Nephron progenitor cell (in vitro differentiated cells): ENCODE measurements around the gene DUSP7.

Experiments used
- DNase-seq: peaks from one replicate; pipeline ENCODE4 v3.0.0; 2021
- H3K27ac Mint-ChIP-seq: 2 replicates; pipeline ENCODE4 v1.8.0; 2021; ENCODE audit warnings: mild to moderate bottlenecking, moderate library complexity, mixed read lengths
- H3K27me3 Mint-ChIP-seq: 2 replicates; pipeline ENCODE4 v1.8.0; 2021; ENCODE audit warnings: mild to moderate bottlenecking, low read depth, mixed read lengths; ENCODE audit not compliant: poor library complexity
- H3K36me3 Mint-ChIP-seq: 2 replicates; pipeline ENCODE4 v1.8.0; 2021; ENCODE audit warnings: low read depth, mixed read lengths
- H3K4me1 Mint-ChIP-seq: 2 replicates; pipeline ENCODE4 v1.8.0; 2021; ENCODE audit warnings: mixed read lengths
- H3K4me3 Mint-ChIP-seq: 2 replicates; pipeline ENCODE4 v1.8.0; 2021; ENCODE audit warnings: mild to moderate bottlenecking, moderate library complexity, mixed read lengths
- H3K9me3 Mint-ChIP-seq: 2 replicates; pipeline ENCODE4 v1.8.0; 2021; ENCODE audit warnings: mild to moderate bottlenecking, moderate library complexity, mixed read lengths
- TF ChIP-seq, protein P1 (sequence below): fragments of 200-600 bp; sonication (generic); IDR thresholded peaks from 2 replicates; pipeline ENCODE4 v1.5.0; 2021; ENCODE audit warnings: antibody characterized with exemption

The DUSP7 gene

DNA sequence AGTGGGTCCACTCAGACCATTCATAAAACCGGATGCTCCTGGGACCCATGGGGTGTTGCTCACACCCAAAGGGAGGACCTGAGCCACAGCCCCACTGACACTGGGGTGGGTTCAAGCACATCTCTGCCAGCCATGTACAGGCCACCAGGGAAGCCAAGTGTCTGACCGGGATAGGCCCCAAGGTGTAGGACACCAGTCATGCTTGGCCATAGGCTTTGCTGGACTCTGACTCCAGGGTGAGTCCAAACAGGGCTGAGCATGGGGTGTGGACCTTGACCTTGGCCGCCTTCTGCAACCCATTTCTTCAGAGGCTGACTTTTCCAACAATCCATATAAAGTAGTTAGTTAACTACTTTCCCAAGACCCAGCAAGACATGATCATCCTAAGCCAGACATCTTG is 31.4 kb upstream of the DUSP7 start:
- Mint-ChIP-seq H3K27ac (peak overlapping the region; percentile 95), H3K27me3 (peaks cover 3% of the 10 kb centered on the region), H3K9me3 (no peaks in the 10 kb centered on the region), H3K36me3 (peaks cover 3% of the 10 kb centered on the region), H3K4me1 (peaks cover 69% of the 10 kb centered on the region), H3K4me3 (no peak overlapping the region)
- TF ChIP-seq, protein P1, sequence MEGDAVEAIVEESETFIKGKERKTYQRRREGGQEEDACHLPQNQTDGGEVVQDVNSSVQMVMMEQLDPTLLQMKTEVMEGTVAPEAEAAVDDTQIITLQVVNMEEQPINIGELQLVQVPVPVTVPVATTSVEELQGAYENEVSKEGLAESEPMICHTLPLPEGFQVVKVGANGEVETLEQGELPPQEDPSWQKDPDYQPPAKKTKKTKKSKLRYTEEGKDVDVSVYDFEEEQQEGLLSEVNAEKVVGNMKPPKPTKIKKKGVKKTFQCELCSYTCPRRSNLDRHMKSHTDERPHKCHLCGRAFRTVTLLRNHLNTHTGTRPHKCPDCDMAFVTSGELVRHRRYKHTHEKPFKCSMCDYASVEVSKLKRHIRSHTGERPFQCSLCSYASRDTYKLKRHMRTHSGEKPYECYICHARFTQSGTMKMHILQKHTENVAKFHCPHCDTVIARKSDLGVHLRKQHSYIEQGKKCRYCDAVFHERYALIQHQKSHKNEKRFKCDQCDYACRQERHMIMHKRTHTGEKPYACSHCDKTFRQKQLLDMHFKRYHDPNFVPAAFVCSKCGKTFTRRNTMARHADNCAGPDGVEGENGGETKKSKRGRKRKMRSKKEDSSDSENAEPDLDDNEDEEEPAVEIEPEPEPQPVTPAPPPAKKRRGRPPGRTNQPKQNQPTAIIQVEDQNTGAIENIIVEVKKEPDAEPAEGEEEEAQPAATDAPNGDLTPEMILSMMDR = no peak
- no peak for DNase-seq

GRCh38 chr3:52086976-52087663 is 30.7 kb upstream of the DUSP7 start:
- no peaks in the 10 kb centered on the region for H3K9me3 Mint-ChIP-seq
- peaks cover 3% of the 10 kb centered on the region for H3K27me3 Mint-ChIP-seq
- TF ChIP-seq, protein P1 = no peak
- no peak overlapping the region for H3K4me3 Mint-ChIP-seq
- peaks cover 69% of the 10 kb centered on the region for H3K4me1 Mint-ChIP-seq
- no peak for DNase-seq
- H3K36me3 Mint-ChIP-seq = peaks cover 3% of the 10 kb centered on the region
- H3K27ac Mint-ChIP-seq = peak overlapping the region; percentile 95

- Mint-ChIP-seq H3K4me3 (no peak overlapping the region), H3K36me3 (peaks cover 3% of the 10 kb centered on the region), H3K4me1 (peaks cover 70% of the 10 kb centered on the region), H3K9me3 (no peaks in the 10 kb centered on the region), H3K27ac (peak overlapping the region; percentile 95), H3K27me3 (peaks cover 3% of the 10 kb centered on the region)
- TF ChIP-seq, protein P1 = no peak
- DNase-seq = no peak
These were observed 30.1 kb upstream of the DUSP7 start for GRCh38 chr3:52086461-52086860.

DNA sequence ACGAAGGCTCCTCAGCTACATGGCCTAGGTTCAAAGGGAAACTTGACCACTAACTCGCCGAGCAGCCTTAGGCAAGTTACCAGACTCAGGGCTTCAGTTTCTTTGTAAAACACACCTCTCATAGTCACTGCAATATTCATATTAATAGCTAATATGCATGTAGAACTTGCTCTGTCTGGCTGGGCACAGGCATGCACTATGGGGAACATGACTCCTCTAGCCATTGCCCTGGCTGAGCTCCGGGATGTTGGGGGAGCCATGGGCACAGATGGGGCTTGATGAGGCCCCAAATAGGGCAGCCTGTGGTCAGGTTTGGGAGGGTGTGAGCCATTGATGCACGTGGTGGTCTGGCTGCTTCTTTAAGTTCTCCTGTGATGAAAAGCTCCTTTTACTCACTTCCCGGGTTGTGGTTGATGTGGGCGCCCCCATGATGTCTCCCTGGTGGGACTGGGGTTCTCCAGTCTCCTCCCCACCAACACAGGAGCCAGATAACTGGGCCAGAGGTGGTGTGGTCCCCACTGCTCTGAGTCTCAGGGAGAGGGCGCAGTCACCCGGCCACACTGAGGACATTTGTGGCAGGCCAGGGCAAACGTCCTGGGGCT is 29.4 kb upstream of the DUSP7 start:
- H3K9me3 Mint-ChIP-seq = no peaks in the 10 kb centered on the region
- DNase-seq = no peak
- H3K36me3 Mint-ChIP-seq = peaks cover 3% of the 10 kb centered on the region
- no peak overlapping the region for H3K27ac Mint-ChIP-seq
- H3K4me3 Mint-ChIP-seq = no peak overlapping the region
- TF ChIP-seq, protein P1 = no peak
- H3K4me1 Mint-ChIP-seq = peaks cover 70% of the 10 kb centered on the region
- peaks cover 3% of the 10 kb centered on the region for H3K27me3 Mint-ChIP-seq

GRCh38 chr3:52084954-52085680 is 28.7 kb upstream of the DUSP7 start:
- peaks cover 3% of the 10 kb centered on the region for H3K36me3 Mint-ChIP-seq
- H3K4me3 Mint-ChIP-seq = no peak overlapping the region
- peaks cover 68% of the 10 kb centered on the region for H3K4me1 Mint-ChIP-seq
- TF ChIP-seq, protein P1 = peak; percentile 9
- no peak overlapping the region for H3K27ac Mint-ChIP-seq
- no peaks in the 10 kb centered on the region for H3K9me3 Mint-ChIP-seq
- DNase-seq = no peak
- peaks cover 3% of the 10 kb centered on the region for H3K27me3 Mint-ChIP-seq
